Esophagus muscularis mucosa (tissue), 3 donors: Measurements from ENCODE around the gene NAV2.

Source experiments
- POLR2A ChIP-seq: fragments of 450-650 bp; IDR thresholded peaks from one replicate; pipeline ENCODE4 v1.6.1; 2017; ENCODE audit warnings: antibody characterized with exemption, moderate library complexity, mild to moderate bottlenecking, low read depth
- TF ChIP-seq, protein P1 (sequence below), 3 experiments: fragments of 200-600 bp in 2 of 3; fragments of 450-650 bp in 1 of 3; sonication (generic) in 2 of 3; IDR thresholded peaks; one replicate each; pipeline ENCODE4 v1.5.1; 2017 to 2019; ENCODE audit warnings: antibody characterized with exemption in 3 of 3, mild to moderate bottlenecking in 2 of 3, moderate library complexity in 1 of 3

DNA sequence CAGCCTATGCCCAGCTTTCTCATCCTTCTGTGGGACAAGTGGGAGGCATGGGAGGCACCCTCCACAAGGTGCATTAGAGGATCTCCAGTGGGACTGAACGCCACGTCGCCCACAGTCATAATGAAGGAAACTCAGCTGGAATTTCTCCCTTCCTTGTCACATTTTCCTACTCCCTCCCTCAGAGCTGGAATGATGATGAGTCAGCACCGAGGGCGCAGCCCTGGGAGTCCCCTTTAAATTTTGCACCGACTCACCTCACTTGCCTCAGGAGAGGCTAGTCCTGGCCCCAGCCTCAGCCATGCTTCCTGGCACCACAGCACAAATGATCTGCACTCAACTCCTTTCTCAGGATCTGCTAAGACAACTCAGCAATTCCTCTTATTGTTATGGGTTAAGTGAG, 413.3 kb downstream of the NAV2 start:
- TF ChIP-seq, protein P1, sequence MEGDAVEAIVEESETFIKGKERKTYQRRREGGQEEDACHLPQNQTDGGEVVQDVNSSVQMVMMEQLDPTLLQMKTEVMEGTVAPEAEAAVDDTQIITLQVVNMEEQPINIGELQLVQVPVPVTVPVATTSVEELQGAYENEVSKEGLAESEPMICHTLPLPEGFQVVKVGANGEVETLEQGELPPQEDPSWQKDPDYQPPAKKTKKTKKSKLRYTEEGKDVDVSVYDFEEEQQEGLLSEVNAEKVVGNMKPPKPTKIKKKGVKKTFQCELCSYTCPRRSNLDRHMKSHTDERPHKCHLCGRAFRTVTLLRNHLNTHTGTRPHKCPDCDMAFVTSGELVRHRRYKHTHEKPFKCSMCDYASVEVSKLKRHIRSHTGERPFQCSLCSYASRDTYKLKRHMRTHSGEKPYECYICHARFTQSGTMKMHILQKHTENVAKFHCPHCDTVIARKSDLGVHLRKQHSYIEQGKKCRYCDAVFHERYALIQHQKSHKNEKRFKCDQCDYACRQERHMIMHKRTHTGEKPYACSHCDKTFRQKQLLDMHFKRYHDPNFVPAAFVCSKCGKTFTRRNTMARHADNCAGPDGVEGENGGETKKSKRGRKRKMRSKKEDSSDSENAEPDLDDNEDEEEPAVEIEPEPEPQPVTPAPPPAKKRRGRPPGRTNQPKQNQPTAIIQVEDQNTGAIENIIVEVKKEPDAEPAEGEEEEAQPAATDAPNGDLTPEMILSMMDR (IDR thresholded peaks at IDR 0.05): no peak
- TF ChIP-seq POLR2A: no peak
